Posterior vena cava (tissue), 2 donors: ENCODE results near the gene FAM174A. TPM values are rescaled to one million over a fixed set of nuclear protein-coding genes. Genes with fewer than 3 reads are reported as not detected.

ENCODE experiments used
- DNase-seq: peaks from one replicate; pipeline ENCODE4 v3.0.0-alpha.2; 2020; ENCODE audit warnings: low spot score
- intact Hi-C, 2 donors: fragments of 100-400 bp; cut with DNase I; formaldehyde crosslinking; loops; one replicate each; pipeline versions ENCODE4 v1.14.1 to v1.14.2; 2022 to 2023
- total RNA-seq, 2 donors: library from RNA; stranded (reverse); fragmentation: NEBNext Ultra II Directional; extraction: Animal tissue kit (Norgen Biotek cat#: 25700); gene quantifications; one replicate each; pipeline ENCODE4 v1.2.1, GENCODE V29; 2021
- donor health status: DM: yes; HTN: yes; CAD: no.
- donor health status: DM: yes; HTN: yes; CAD: no.

FAM174A gene
- total RNA-seq, 2 donors from 2014 or later, result 14.5 to 21.7 TPM

DNA sequence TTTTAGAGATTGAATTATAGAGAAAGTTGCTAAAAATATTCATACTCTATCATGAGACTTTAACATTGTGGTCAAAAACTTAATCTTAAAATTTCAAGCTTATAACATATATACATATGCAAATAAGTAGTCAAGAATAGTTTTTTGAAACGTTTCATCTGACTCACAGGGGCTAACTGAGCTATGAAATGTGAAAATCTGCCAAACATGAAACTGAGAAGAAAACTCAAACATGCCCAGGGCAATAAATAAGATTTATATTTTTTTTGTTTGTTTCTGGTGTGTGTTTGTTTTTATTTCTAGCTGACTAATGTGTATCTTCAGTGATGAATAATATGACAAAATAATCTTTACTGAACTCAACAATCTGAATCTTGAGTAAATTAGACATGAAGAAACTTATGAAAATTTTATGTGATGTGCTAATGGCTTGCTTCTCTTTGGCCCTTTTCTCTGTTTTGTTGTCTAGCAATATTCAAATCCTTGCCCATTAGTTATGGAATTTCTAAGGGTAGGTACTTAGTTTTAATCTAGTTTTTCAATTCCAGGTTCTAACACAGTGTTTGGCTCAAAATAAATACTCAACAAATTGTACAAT is 99.9 kb downstream of the FAM174A start:
- no peak for DNase-seq
- intact Hi-C loops, result no loop called here
